Measurements from ENCODE around the gene TMEM69.

TMEM69 gene

DNA sequence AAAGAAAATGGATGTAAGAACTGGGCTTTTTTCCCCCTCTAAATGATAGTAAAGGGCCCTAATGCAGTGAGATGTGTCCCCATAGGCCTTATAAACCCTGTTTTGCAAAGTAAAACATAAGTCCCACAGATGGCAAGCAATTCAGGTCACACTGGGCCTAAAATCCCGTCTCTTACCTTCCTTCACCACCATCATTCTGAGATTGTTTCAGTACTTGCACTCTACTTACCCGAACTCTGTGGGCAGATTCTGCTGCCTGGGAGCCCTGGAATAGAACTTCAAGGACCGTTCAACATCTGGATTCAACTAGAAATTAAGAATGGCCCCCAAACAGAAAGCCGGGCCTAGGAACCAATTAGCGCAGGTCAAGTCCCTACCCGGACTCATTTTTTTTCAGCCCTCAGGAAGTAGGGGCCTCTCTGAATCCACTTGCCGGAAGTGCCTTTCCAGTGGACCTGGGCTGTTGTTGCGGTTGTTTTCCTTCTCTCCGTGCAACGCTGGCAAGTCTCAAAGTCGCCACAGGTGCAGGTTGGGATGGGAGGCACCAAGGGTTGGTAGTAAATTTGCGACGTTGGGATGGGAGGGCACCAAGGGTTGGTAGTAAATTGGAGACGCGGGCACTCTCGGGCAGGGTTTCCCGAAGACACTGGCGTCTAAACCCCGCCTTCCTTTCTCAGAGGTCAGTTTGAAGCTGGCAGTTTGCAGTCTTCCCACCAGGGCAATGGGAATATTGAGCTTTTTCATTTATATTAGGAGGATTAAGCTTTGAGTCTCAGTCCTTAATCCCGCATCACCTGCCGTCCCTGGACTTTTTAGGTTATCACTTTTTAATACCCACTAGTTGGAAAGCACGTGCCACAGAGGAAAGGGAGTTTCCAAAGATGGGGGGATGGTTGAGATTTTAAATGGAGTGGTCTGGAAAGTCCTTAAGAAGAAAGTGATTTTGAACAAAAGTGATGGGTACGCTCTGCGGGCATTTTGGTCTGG lies at the start of gene TMEM69:
TMEM69 (plus strand) TSS at position 428 of the 987 bp plus-strand sequence. CDS start 2,888 bp downstream, outside the sequence.
- Mint-ChIP-seq H3K9me3 (no peaks in the 10 kb centered on the region), H3K27ac (peak within 1 kb of the TSS; percentile 100), H3K27me3 (ENCODE audit: low read depth, poor library complexity) (no peaks in the 10 kb centered on the region), H3K4me3 (peak within 1 kb of the TSS; percentile 98), H3K4me1 (peaks cover 33% of the 10 kb centered on the region), H3K36me3 (ENCODE audit: low read depth) (peaks cover 27% of the 10 kb centered on the region)
- TF ChIP-seq CTCF (IDR thresholded peaks at IDR 0.05), result no peak
- DNase-seq, result peak; percentile 71

DNA sequence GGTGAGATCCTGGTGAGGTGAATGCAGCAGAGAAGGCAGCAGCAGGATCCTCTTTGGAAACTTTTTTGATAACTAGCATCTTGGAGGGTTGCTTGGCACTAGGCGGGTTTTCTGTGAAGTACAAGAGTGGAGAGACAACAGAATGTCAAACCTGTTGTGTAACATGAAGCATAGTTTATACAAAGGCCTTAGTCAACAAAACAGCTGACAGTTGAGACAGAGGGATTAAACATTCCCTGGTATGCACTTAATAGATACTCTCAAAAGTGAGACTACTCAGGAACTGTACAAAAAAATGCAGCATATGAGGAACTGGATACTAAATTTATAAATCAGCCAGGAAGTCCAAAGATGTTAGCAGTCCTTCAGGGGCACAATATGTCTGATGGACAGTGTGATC lies 47.7 kb upstream of the TMEM69 start:
- no peak for TF ChIP-seq CTCF (IDR thresholded peaks at IDR 0.05)
- H3K36me3 Mint-ChIP-seq (ENCODE audit: low read depth), result peaks cover 30% of the 10 kb centered on the region
- no peak overlapping the region for H3K27ac Mint-ChIP-seq
- H3K4me3 Mint-ChIP-seq, result no peak overlapping the region
- no peak for DNase-seq
- H3K27me3 Mint-ChIP-seq (ENCODE audit: low read depth, poor library complexity), result no peaks in the 10 kb centered on the region
- no peaks in the 10 kb centered on the region for H3K4me1 Mint-ChIP-seq
- H3K9me3 Mint-ChIP-seq, result no peaks in the 10 kb centered on the region

DNA sequence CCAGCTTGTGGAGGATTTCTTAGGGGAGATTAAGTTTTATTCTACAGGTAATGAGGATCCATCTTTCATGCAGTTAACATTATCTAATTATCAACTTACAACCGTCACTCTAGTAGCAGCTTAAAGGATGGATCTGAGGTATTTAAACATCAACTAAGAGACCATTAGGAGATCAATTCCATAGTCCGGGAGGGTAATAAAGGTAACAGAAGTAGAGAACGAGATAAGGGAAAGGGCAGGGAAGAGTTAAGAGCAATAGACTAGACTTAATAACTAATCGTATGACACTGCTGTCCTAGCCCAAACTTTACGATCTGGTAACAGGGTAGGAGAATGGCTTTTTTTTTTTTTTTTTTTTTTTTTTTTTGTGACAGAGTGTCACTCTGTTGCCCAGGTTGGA lies 44.7 kb upstream of the TMEM69 start:
- H3K36me3 Mint-ChIP-seq (ENCODE audit: low read depth), result peaks cover 52% of the 10 kb centered on the region
- H3K4me1 Mint-ChIP-seq, result no peaks in the 10 kb centered on the region
- H3K27ac Mint-ChIP-seq, result peak overlapping the region; percentile 33
- DNase-seq, result no peak
- no peaks in the 10 kb centered on the region for H3K9me3 Mint-ChIP-seq
- TF ChIP-seq CTCF (IDR thresholded peaks at IDR 0.05), result no peak
- H3K4me3 Mint-ChIP-seq, result no peak overlapping the region
- H3K27me3 Mint-ChIP-seq (ENCODE audit: low read depth, poor library complexity), result no peaks in the 10 kb centered on the region

DNA sequence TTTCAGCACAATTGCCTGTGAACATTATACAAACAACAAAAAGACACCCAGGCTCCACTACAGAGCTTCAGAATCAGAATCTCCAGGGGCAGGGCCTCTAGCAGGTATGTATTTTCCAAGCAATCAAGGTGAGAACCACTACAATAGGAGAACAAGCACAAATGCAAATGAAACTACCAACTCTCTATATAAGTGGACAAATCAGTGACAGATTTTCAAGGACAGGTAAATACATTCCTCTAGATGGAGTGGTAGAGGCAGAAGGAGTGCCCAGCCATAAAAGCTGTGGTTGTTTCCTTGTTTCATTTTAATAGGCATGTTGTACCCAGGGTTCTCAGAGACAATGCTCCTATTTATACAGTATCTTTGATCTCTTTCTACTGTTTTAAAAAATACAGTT lies 44.0 kb upstream of the TMEM69 start:
- H3K27ac Mint-ChIP-seq, result no peak overlapping the region
- no peaks in the 10 kb centered on the region for H3K9me3 Mint-ChIP-seq
- peaks cover 57% of the 10 kb centered on the region for H3K36me3 Mint-ChIP-seq (ENCODE audit: low read depth)
- no peak for TF ChIP-seq CTCF (IDR thresholded peaks at IDR 0.05)
- no peaks in the 10 kb centered on the region for H3K27me3 Mint-ChIP-seq (ENCODE audit: low read depth, poor library complexity)
- no peak for DNase-seq
- H3K4me3 Mint-ChIP-seq, result no peak overlapping the region
- H3K4me1 Mint-ChIP-seq, result no peaks in the 10 kb centered on the region

DNA sequence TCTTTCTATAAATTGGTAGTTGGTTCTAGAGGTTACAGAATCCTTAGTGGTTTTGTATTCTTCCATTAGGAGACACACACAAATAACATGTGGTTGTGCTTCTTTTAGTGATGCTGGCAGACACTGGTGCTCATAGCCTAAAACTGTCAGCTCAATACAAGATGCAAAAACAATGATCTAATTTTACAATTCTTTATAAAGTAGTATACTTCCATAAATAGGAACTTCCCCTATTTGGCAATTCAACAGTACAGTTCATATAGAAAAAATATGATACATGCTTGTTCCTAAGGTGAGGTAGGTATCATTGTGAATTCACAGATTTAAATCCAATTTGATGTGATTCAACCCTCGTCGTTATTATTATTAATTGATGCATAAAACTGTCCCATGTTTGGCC lies 43.3 kb upstream of the TMEM69 start:
- no peak for TF ChIP-seq CTCF (IDR thresholded peaks at IDR 0.05)
- Mint-ChIP-seq H3K27me3 (ENCODE audit: low read depth, poor library complexity) (no peaks in the 10 kb centered on the region), H3K27ac (no peak overlapping the region), H3K4me1 (no peaks in the 10 kb centered on the region), H3K4me3 (no peak overlapping the region), H3K9me3 (no peaks in the 10 kb centered on the region), H3K36me3 (ENCODE audit: low read depth) (peaks cover 64% of the 10 kb centered on the region)
- DNase-seq, result no peak
